GM23338 (cell line): ENCODE data around the gene TRMT44. TPM values are rescaled to one million over a fixed set of nuclear protein-coding genes. Genes with fewer than 3 reads are reported as not detected.

Source experiments
- ATAC-seq: fragments of 200-7000 bp; cut with Tn5 transposase; 3 replicates; pipeline ENCODE4 v1.9.1; 2020
- DNase-seq: peaks from one replicate; pipeline ENCODE4 v3.0.0-alpha.2; 2015; ENCODE audit warnings: low spot score
- H2AFZ ChIP-seq: fragments of 200-600 bp; sonication (generic); 2 replicates; pipeline ENCODE4 v1.8.0; 2016; ENCODE audit warnings: antibody characterized with exemption, mild to moderate bottlenecking, moderate library complexity
- H3F3A ChIP-seq: fragments of 200-600 bp; sonication (generic); replicated peaks from 2 replicates; pipeline ENCODE4 v1.8.0; 2017; ENCODE audit warnings: antibody characterized with exemption, mixed run types, low read depth
- H3K27ac ChIP-seq: fragments of 200-600 bp; sonication (generic); 2 replicates; pipeline ENCODE4 v1.6.1; 2016; ENCODE audit warnings: low read depth
- H3K27me3 ChIP-seq: fragments of 200-600 bp; sonication (generic); 2 replicates; pipeline ENCODE4 v1.8.0; 2016; ENCODE audit warnings: mild to moderate bottlenecking, mixed run types, moderate library complexity; ENCODE audit not compliant: insufficient read depth
- H3K36me3 ChIP-seq: fragments of 200-600 bp; sonication (generic); 2 replicates; pipeline ENCODE4 v1.8.0; 2016; ENCODE audit warnings: mild to moderate bottlenecking; ENCODE audit not compliant: insufficient read depth
- H3K4me1 ChIP-seq: fragments of 200-600 bp; sonication (generic); 2 replicates; pipeline ENCODE4 v1.8.0; 2016; ENCODE audit warnings: mild to moderate bottlenecking, moderate library complexity; ENCODE audit not compliant: insufficient read depth
- H3K4me2 ChIP-seq: fragments of 200-600 bp; sonication (generic); 2 replicates; pipeline ENCODE4 v1.7.1; 2017; ENCODE audit warnings: mixed run types
- H3K4me3 ChIP-seq: fragments of 200-600 bp; sonication (generic); 2 replicates; pipeline ENCODE4 v1.6.1; 2016; ENCODE audit warnings: mixed run types
- H3K79me2 ChIP-seq: fragments of 200-600 bp; sonication (generic); replicated peaks from 2 replicates; pipeline ENCODE4 v1.8.0; 2017; ENCODE audit warnings: mild to moderate bottlenecking; ENCODE audit not compliant: insufficient read depth
- H3K9me2 ChIP-seq: fragments of 200-600 bp; sonication (generic); 2 replicates; pipeline ENCODE4 v1.8.0; 2017; ENCODE audit not compliant: insufficient read depth
- H4K20me1 ChIP-seq: fragments of 200-600 bp; sonication (generic); replicated peaks from 2 replicates; pipeline ENCODE4 v1.8.0; 2017; ENCODE audit warnings: mild to moderate bottlenecking; ENCODE audit not compliant: insufficient read depth
- H3K27ac Mint-ChIP-seq: 2 replicates; pipeline ENCODE4 v1.8.0; 2020; ENCODE audit warnings: inconsistent platforms, mild to moderate bottlenecking, moderate library complexity, mixed read lengths
- H3K27me3 Mint-ChIP-seq: 3 replicates; pipeline ENCODE4 v1.8.0; 2022; ENCODE audit warnings: low read depth, mild to moderate bottlenecking, moderate library complexity, mixed read lengths, inconsistent platforms; ENCODE audit not compliant: insufficient read depth, poor library complexity
- H3K36me3 Mint-ChIP-seq: 3 replicates; pipeline ENCODE4 v1.8.0; 2021; ENCODE audit warnings: low read depth, mild to moderate bottlenecking, inconsistent platforms, moderate library complexity, mixed read lengths
- H3K4me1 Mint-ChIP-seq: 3 replicates; pipeline ENCODE4 v1.8.0; 2020; ENCODE audit warnings: mild to moderate bottlenecking, inconsistent platforms, mixed read lengths
- H3K4me3 Mint-ChIP-seq: 3 replicates; pipeline ENCODE4 v1.8.0; 2021; ENCODE audit warnings: moderate library complexity, mild to moderate bottlenecking, inconsistent platforms, mixed read lengths
- H3K9me3 Mint-ChIP-seq: 3 replicates; pipeline ENCODE4 v1.8.0; 2020; ENCODE audit warnings: moderate library complexity, mild to moderate bottlenecking, inconsistent platforms, mixed read lengths
- CREB1 ChIP-seq: fragments of 250-450 bp; sonication (Bioruptor Pico); IDR thresholded peaks from 2 replicates; pipeline ENCODE4 v1.5.0; 2020; ENCODE audit warnings: low read depth, mild to moderate bottlenecking, moderate library complexity
- CTCF ChIP-seq, 2 experiments: fragments of 200-600 bp in 1 of 2; sonication (generic) in 1 of 2; conservative IDR thresholded peaks; 2 replicates each; pipeline versions ENCODE4 v1.5.1 to v1.6.1; 2016 to 2017; ENCODE audit warnings: antibody characterized with exemption in 2 of 2, low read depth in 2 of 2, mild to moderate bottlenecking in 2 of 2, moderate library complexity in 1 of 2
- ETS1 ChIP-seq: IDR thresholded peaks from 2 replicates; pipeline ENCODE4 v1.6.1; 2016; ENCODE audit warnings: antibody characterized with exemption
- EZH2 ChIP-seq: fragments of 200-600 bp; sonication (generic); IDR thresholded peaks from one replicate; pipeline ENCODE4 v1.8.0; 2017; ENCODE audit warnings: antibody characterized with exemption, mild to moderate bottlenecking, low read depth; ENCODE audit not compliant: unreplicated experiment
- EZH2phosphoT487 ChIP-seq: fragments of 200-600 bp; sonication (generic); IDR thresholded peaks from one replicate; pipeline ENCODE4 v1.8.1; 2018; ENCODE audit warnings: antibody characterized with exemption; ENCODE audit not compliant: unreplicated experiment
- JUNB ChIP-seq: IDR thresholded peaks from one replicate; pipeline ENCODE4 v1.6.1; 2016; ENCODE audit warnings: antibody characterized with exemption; ENCODE audit not compliant: unreplicated experiment
- NANOG ChIP-seq: IDR thresholded peaks from 2 replicates; pipeline ENCODE4 v1.6.1; 2016; ENCODE audit warnings: antibody characterized with exemption, borderline replicate concordance
- POLR2AphosphoS5 ChIP-seq: IDR thresholded peaks from 2 replicates; pipeline ENCODE4 v1.6.1; 2016; ENCODE audit warnings: antibody characterized with exemption, low read depth
- REST ChIP-seq: IDR thresholded peaks from one replicate; pipeline ENCODE4 v1.6.1; 2018; ENCODE audit warnings: antibody characterized with exemption; ENCODE audit not compliant: unreplicated experiment
- STAT1 ChIP-seq: IDR thresholded peaks from one replicate; pipeline ENCODE4 v1.6.1; 2016; ENCODE audit warnings: antibody characterized with exemption; ENCODE audit not compliant: unreplicated experiment
- ZNF114 ChIP-seq: fragments of 250-450 bp; sonication (Bioruptor Pico); IDR thresholded peaks from 2 replicates; pipeline ENCODE4 v1.5.0; 2020; ENCODE audit warnings: mild to moderate bottlenecking, moderate library complexity
- ZNF331 ChIP-seq: fragments of 250-450 bp; sonication (Bioruptor Pico); IDR thresholded peaks from 2 replicates; pipeline ENCODE4 v1.5.0; 2020; ENCODE audit warnings: low read depth, mild to moderate bottlenecking, moderate library complexity
- ZNF462 ChIP-seq: fragments of 250-450 bp; sonication (Bioruptor Pico); IDR thresholded peaks from 2 replicates; pipeline ENCODE4 v1.5.0; 2020; ENCODE audit warnings: mild to moderate bottlenecking, moderate library complexity
- polyA plus RNA-seq: library from polyadenylated mRNA; unstranded; fragments of >200 nt; fragmentation: Nextera tagmentation; extraction: Ambion mirVana; gene quantifications from 2 replicates; pipeline ENCODE4 v1.2.1, GENCODE V29; 2016
- total RNA-seq: library from RNA; depleted of rRNA; stranded (reverse); fragments of >200 nt; shearing (Covaris generic); gene quantifications from 2 replicates; pipeline ENCODE4 v1.2.3, GENCODE V29; 2014

TRMT44 gene
- total and polyA plus RNA-seq, 2 experiments from 2014 or later, result 10.3 to 49.8 TPM

GRCh38 chr4:8428288-8429097 is 12.1 kb upstream of the TRMT44 start:
- Mint-ChIP-seq H3K27ac (no peak overlapping the region), H3K4me1 (peaks cover 15% of the 10 kb centered on the region), H3K4me3 (peak overlapping the region; percentile 89), H3K36me3 (no peaks in the 10 kb centered on the region; the same call in 2 of the 3 replicates), H3K27me3 (peaks cover 14% of the 10 kb centered on the region), H3K9me3 (no peaks in the 10 kb centered on the region)
- peak overlapping the region; percentile 96 for H3K4me2 ChIP-seq
- H3K27me3 ChIP-seq, result no peaks in the 10 kb centered on the region
- TF ChIP-seq ETS1 (no peak), ZNF462 (no peak), POLR2AphosphoS5 (peak; percentile 78), CREB1 (CRISPR knock-in tag) (peak; percentile 98), REST (no peak), EZH2phosphoT487 (no peak), CTCF (conservative IDR thresholded peaks at IDR 0.05; ENCODE audit: low read depth in 2 of 2) (peak; percentile 16 to 43; a peak in 3 of 4 replicates), ZNF331 (CRISPR knock-in tag) (no peak), EZH2 (no peak), NANOG (no peak), STAT1 (no peak), ZNF114 (CRISPR knock-in tag) (no peak), JUNB (no peak)
- peak; percentile 91 for DNase-seq
- no peaks in the 10 kb centered on the region for H3F3A ChIP-seq
- no peaks in the 10 kb centered on the region for H3K79me2 ChIP-seq
- H3K9me2 ChIP-seq, result no peaks in the 10 kb centered on the region
- ATAC-seq, result peak; percentile 98
- no peaks in the 10 kb centered on the region for H3K4me1 ChIP-seq
- H3K27ac ChIP-seq, result no peak overlapping the region
- peak overlapping the region; percentile 83 for H3K4me3 ChIP-seq
- H3K36me3 ChIP-seq, result no peaks in the 10 kb centered on the region
- H4K20me1 ChIP-seq, result no peaks in the 10 kb centered on the region
- peak overlapping the region; percentile 94 for H2AFZ ChIP-seq
